HepG2 (cell line): Measurements from ENCODE around the gene CSDE1. TPM values are rescaled to one million over a fixed set of nuclear protein-coding genes. Genes with fewer than 3 reads are reported as not detected.

Experiments
- ATAC-seq: fragments of 200-7000 bp; cut with Tn5 transposase; 3 replicates; pipeline ENCODE4 v1.9.1; 2020; ENCODE audit warnings: mild to moderate bottlenecking, moderate library complexity
- BruUV-seq: library from RNA; stranded (reverse); fragments of 400-500 nt; replicated peaks from 2 replicates; lab custom pipeline; 2021; lab: Mats Ljungman, UMichigan
- CTCF ChIA-PET: fragments of 300-600 bp; formaldehyde crosslinking; extraction: SDS; loops from one replicate; lab custom pipeline; 2021; ENCODE audit warnings: low total read pairs, inconsistent platforms, low intra/inter-chr PET ratio; lab: Yijun Ruan, JAX
- POLR2A ChIA-PET: fragments of 350-600 bp; sonication (Branson Sonifier 250); formaldehyde crosslinking; loops from one replicate; lab custom pipeline; 2020; ENCODE audit warnings: antibody characterized with exemption, inconsistent platforms; lab: Yijun Ruan, JAX
- DNase-seq: peaks from one replicate; pipeline ENCODE4 v3.0.0-alpha.2; 2015; ENCODE audit warnings: low spot score
- FAIRE-seq: peaks from 3 replicates; lab custom pipeline; 2011; peaks lifted over from hg19 to GRCh38; lab: Jason Lieb, UNC
- H2AFZ ChIP-seq: one replicate; pipeline ENCODE4 v1.6.1; 2011; ENCODE audit warnings: low read length, inconsistent platforms
- H3K27ac ChIP-seq: fragments of 300-600 bp; 3 replicates; pipeline ENCODE4 v1.8.0; 2011; ENCODE audit warnings: mixed run types, mild to moderate bottlenecking, mixed read lengths, low read length, inconsistent platforms; ENCODE audit not compliant: insufficient read depth; ENCODE audit errors: extremely low read length
- H3K27me3 ChIP-seq, 2 experiments: fragments of 200-600 bp in 1 of 2; 2 replicates in 1 of 2; 3 replicates in 1 of 2; pipeline versions ENCODE4 v1.6.0 to v1.8.0; 2011; ENCODE audit warnings: low read length in 2 of 2, mild to moderate bottlenecking in 2 of 2, moderate library complexity in 2 of 2, inconsistent platforms in 1 of 2; ENCODE audit not compliant: insufficient read depth in 2 of 2, control insufficient read depth in 1 of 2
- H3K36me3 ChIP-seq, 2 experiments: fragments of 200-600 bp in 1 of 2; replicated peaks in 1 of 2; 2 replicates in 1 of 2; 3 replicates in 1 of 2; pipeline versions ENCODE4 v1.5.1 to v1.8.0; 2011; ENCODE audit warnings: low read length in 2 of 2, inconsistent platforms in 1 of 2; ENCODE audit not compliant: insufficient read depth in 2 of 2, control insufficient read depth in 1 of 2
- H3K4me1 ChIP-seq: 2 replicates; pipeline ENCODE4 v1.5.1; 2012; ENCODE audit warnings: low read length, inconsistent platforms; ENCODE audit not compliant: insufficient read depth
- H3K4me2 ChIP-seq: 2 replicates; pipeline ENCODE4 v1.6.0; 2011; ENCODE audit warnings: low read depth, low read length, inconsistent platforms
- H3K4me3 ChIP-seq, 3 experiments: fragments of 200-600 bp in 1 of 3; sonication (generic), shearing (Covaris generic) in 1 of 3; replicated peaks in 1 of 3; 2 replicates each; pipeline ENCODE4 v1.5.1; 2011 to 2016; ENCODE audit warnings: low read length in 3 of 3, inconsistent platforms in 2 of 3, low read depth in 2 of 3, mild to moderate bottlenecking in 2 of 3, control low read depth in 1 of 3, mixed read lengths in 1 of 3; ENCODE audit not compliant: insufficient read depth in 1 of 3
- H3K79me2 ChIP-seq: one replicate; pipeline ENCODE4 v1.6.1; 2011; ENCODE audit warnings: low read length, inconsistent platforms; ENCODE audit not compliant: insufficient read depth
- H3K9ac ChIP-seq: 2 replicates; pipeline ENCODE4 v1.6.0; 2011; ENCODE audit warnings: mild to moderate bottlenecking, low read depth, low read length, inconsistent platforms; ENCODE audit not compliant: insufficient read depth
- H3K9me3 ChIP-seq: 2 replicates; pipeline ENCODE4 v1.5.1; 2012; ENCODE audit warnings: mild to moderate bottlenecking, low read length
- H4K20me1 ChIP-seq: 2 replicates; pipeline ENCODE4 v1.6.0; 2011; ENCODE audit warnings: inconsistent platforms, mild to moderate bottlenecking, low read length, moderate library complexity; ENCODE audit not compliant: insufficient read depth
- CEBPB ChIP-seq: IDR thresholded peaks from 2 replicates; pipeline ENCODE4 v1.6.1; 2011; ENCODE audit warnings: low read depth, low read length, improper control_type of control experiment, borderline replicate concordance
- FOXJ3 ChIP-seq: sonication (generic); formaldehyde crosslinking; IDR thresholded peaks from 2 replicates; pipeline ENCODE4 v1.4.0; 2020; ENCODE audit warnings: missing genetic modification reagents, mild to moderate bottlenecking, borderline replicate concordance
- FOXK1 ChIP-seq: sonication (generic); formaldehyde crosslinking; IDR thresholded peaks from 2 replicates; pipeline ENCODE4 v1.4.0; 2020; ENCODE audit warnings: low read depth, missing genetic modification reagents, borderline replicate concordance
- GPBP1L1 ChIP-seq: sonication (generic); formaldehyde crosslinking; IDR thresholded peaks from 2 replicates; pipeline ENCODE4 v1.5.0; 2020; ENCODE audit warnings: mild to moderate bottlenecking, missing genetic modification reagents
- KLF9 ChIP-seq: IDR thresholded peaks from 2 replicates; pipeline ENCODE4 v1.6.1; 2016; ENCODE audit warnings: low read depth
- MLX ChIP-seq: IDR thresholded peaks from 2 replicates; pipeline ENCODE4 v1.6.1; 2016
- MTA3 ChIP-seq: sonication (generic); formaldehyde crosslinking; IDR thresholded peaks from 2 replicates; pipeline ENCODE4 v1.4.0; 2020; ENCODE audit warnings: missing genetic modification reagents
- MYC ChIP-seq: sonication (generic); formaldehyde crosslinking; IDR thresholded peaks from 2 replicates; pipeline ENCODE4 v1.9.0; 2021; ENCODE audit warnings: missing genetic modification reagents, borderline replicate concordance
- PAWR ChIP-seq: sonication (generic); formaldehyde crosslinking; IDR thresholded peaks from 2 replicates; pipeline ENCODE4 v1.4.0; 2020; ENCODE audit warnings: missing genetic modification reagents, mild to moderate bottlenecking, borderline replicate concordance
- SNAPC5 ChIP-seq: sonication (generic); formaldehyde crosslinking; IDR thresholded peaks from 2 replicates; pipeline ENCODE4 v1.8.1; 2023; ENCODE audit warnings: mild to moderate bottlenecking, missing genetic modification reagents, borderline replicate concordance
- ZMYM2 ChIP-seq: sonication (generic); formaldehyde crosslinking; IDR thresholded peaks from 2 replicates; pipeline ENCODE4 v1.8.0; 2022; ENCODE audit warnings: mild to moderate bottlenecking, missing genetic modification reagents
- ZNF138 ChIP-seq: sonication (generic); formaldehyde crosslinking; IDR thresholded peaks from 2 replicates; pipeline ENCODE4 v1.5.0; 2020; ENCODE audit warnings: mild to moderate bottlenecking, low read depth, missing genetic modification reagents
- ZNF33A ChIP-seq: sonication (generic); formaldehyde crosslinking; IDR thresholded peaks from 2 replicates; pipeline ENCODE4 v1.5.1; 2020; ENCODE audit warnings: missing genetic modification reagents, mild to moderate bottlenecking, moderate library complexity, borderline replicate concordance
- ZNF800 ChIP-seq: sonication (generic); formaldehyde crosslinking; IDR thresholded peaks from 2 replicates; pipeline ENCODE4 v1.4.0; 2020; ENCODE audit warnings: missing genetic modification reagents
- ZSCAN25 ChIP-seq: sonication (generic); formaldehyde crosslinking; IDR thresholded peaks from 2 replicates; pipeline ENCODE4 v1.8.0; 2022; ENCODE audit warnings: mild to moderate bottlenecking, missing genetic modification reagents
- WGBS: methylation state at CpG from one replicate; pipeline ENCODE4 v1.1.6; 2017; ENCODE audit warnings: low lambda C conversion rate; 5-methylcytosine and 5-hydroxymethylcytosine counted together
- in situ Hi-C: cut with HindIII; loops from 2 replicates; pipeline ENCODE4 v1.10.0; 2017; ENCODE audit warnings: low pct_unique_long_range_greater_than_20kb; ENCODE audit not compliant: extremely low pct_ligation_motif_present
- intact Hi-C: fragments of 100-400 bp; cut with micrococcal nuclease; formaldehyde crosslinking; loops from one replicate; pipeline ENCODE4 v1.10.0; 2022; ENCODE audit not compliant: unreplicated experiment
- polyA plus RNA-seq, 8 experiments: library from polyadenylated mRNA; depleted of rRNA in 3 of 8; stranded (reverse) in 7 of 8; unstranded in 1 of 8; fragments of >200 nt; fragmentation: Illumina TruSeq in 4 of 8; extraction: Trizol in 4 of 8; gene quantifications; 2 replicates each; pipeline versions ENCODE4 v1.2.1 to v1.2.3, GENCODE V29; 2011 to 2016; ENCODE audit warnings: low read depth in 4 of 8, missing spikeins in 1 of 8, mixed read lengths in 1 of 8; ENCODE audit not compliant: insufficient read depth in 1 of 8
- total RNA-seq, 5 experiments: library from RNA; depleted of rRNA; stranded (reverse); fragments of >200 nt; fragmentation: Illumina TruSeq; extraction: Trizol; gene quantifications; 2 replicates each; pipeline ENCODE4 v1.2.3, GENCODE V29; 2016; ENCODE audit warnings: low read depth in 1 of 5

CSDE1 gene
- total and polyA plus RNA-seq, 2 of the 13 experiments (the other 11 are each of a cell fraction or from before 2014, with no cell fraction given): 150 to 313 TPM

GRCh38 chr1:114692947-114693346 lies 64.8 kb downstream of the CSDE1 start:
- H3K9ac ChIP-seq: no peak overlapping the region
- H3K4me1 ChIP-seq: no peaks in the 10 kb centered on the region
- H3K4me3 ChIP-seq: no peak overlapping the region
- H3K79me2 ChIP-seq: no peaks in the 10 kb centered on the region
- in situ Hi-C loops (loop anchor here (25.0 kb wide), 1 partner anchor 331 kb away; no protein-coding TSS in a partner anchor), intact Hi-C loops (no loop called here)
- DNase-seq (no peak), FAIRE-seq (no peak), ATAC-seq (no peak)
- 41% methylated on average over 3 of the region's 3 CpGs for WGBS
- POLR2A ChIA-PET: no interaction called here
- H3K36me3 ChIP-seq: no peaks in the 10 kb centered on the region
- no peaks in the 10 kb centered on the region for H3K9me3 ChIP-seq
- H3K27ac ChIP-seq: no peak overlapping the region
- TF ChIP-seq FOXK1 (CRISPR knock-in tag): no peak
- TF ChIP-seq PAWR (CRISPR knock-in tag): no peak
- TF ChIP-seq FOXJ3 (CRISPR knock-in tag): no peak
- TF ChIP-seq ZMYM2 (CRISPR knock-in tag): no peak
- no peak for TF ChIP-seq ZNF800 (CRISPR knock-in tag)
- no peak for TF ChIP-seq MYC
- no peak for TF ChIP-seq ZNF138 (CRISPR knock-in tag)
- no peak for TF ChIP-seq CEBPB
- TF ChIP-seq KLF9: no peak
- no peak for TF ChIP-seq GPBP1L1 (CRISPR knock-in tag)
- no peak for TF ChIP-seq ZSCAN25 (CRISPR knock-in tag)
- TF ChIP-seq MLX: no peak
- TF ChIP-seq SNAPC5: no peak
- no peak for TF ChIP-seq MTA3 (CRISPR knock-in tag)
- TF ChIP-seq ZNF33A (CRISPR knock-in tag): no peak
- no peaks in the 10 kb centered on the region for H3K27me3 ChIP-seq
- CTCF ChIA-PET: no interaction called here
- no peak overlapping the region for H2AFZ ChIP-seq
- BruUV-seq: no TSS peak
- no peak overlapping the region for H3K4me2 ChIP-seq
- no peaks in the 10 kb centered on the region for H4K20me1 ChIP-seq
